Activated naive CD8-positive, alpha-beta T cell (primary cell): Measurements from ENCODE around the gene HHIP.

ENCODE experiments used
- H3K27ac Mint-ChIP-seq: one replicate; pipeline ENCODE4 v1.8.0; 2021; ENCODE audit warnings: mixed read lengths
- H3K27me3 Mint-ChIP-seq: one replicate; pipeline ENCODE4 v1.8.0; 2021; ENCODE audit warnings: mixed read lengths
- H3K36me3 Mint-ChIP-seq: one replicate; pipeline ENCODE4 v1.8.0; 2021; ENCODE audit warnings: mixed read lengths
- H3K4me1 Mint-ChIP-seq: one replicate; pipeline ENCODE4 v1.8.0; 2021; ENCODE audit warnings: low read depth, mixed read lengths
- H3K4me3 Mint-ChIP-seq: one replicate; pipeline ENCODE4 v1.8.0; 2021; ENCODE audit warnings: mild to moderate bottlenecking, mixed read lengths
- H3K9me3 Mint-ChIP-seq: one replicate; pipeline ENCODE4 v1.8.0; 2021; ENCODE audit warnings: low read depth, mixed read lengths

HHIP gene

GRCh38 chr4:144645631-144646522, at the start of gene HHIP:
Gene HHIP (plus strand): TSS chr4:144646156. CDS start chr4:144646676, 520 bp downstream.
- Mint-ChIP-seq H3K4me3 (peak within 1 kb of the TSS; percentile 88), H3K9me3 (no peaks in the 10 kb centered on the region), H3K27me3 (peaks cover 44% of the 10 kb centered on the region), H3K36me3 (no peaks in the 10 kb centered on the region), H3K27ac (no peak within 1 kb of the TSS), H3K4me1 (peaks cover 23% of the 10 kb centered on the region)

- H3K9me3 Mint-ChIP-seq = peaks cover 6% of the 10 kb centered on the region
- H3K36me3 Mint-ChIP-seq = no peaks in the 10 kb centered on the region
Measured at GRCh38 chr4:144597171-144597570, 48.8 kb upstream of the HHIP start.

GRCh38 chr4:144599621-144600020, 46.3 kb upstream of the HHIP start:
- Mint-ChIP-seq H3K9me3 (peaks cover 12% of the 10 kb centered on the region), H3K36me3 (no peaks in the 10 kb centered on the region), H3K27ac (no peak overlapping the region), H3K4me3 (no peak overlapping the region), H3K27me3 (peaks cover 3% of the 10 kb centered on the region), H3K4me1 (no peaks in the 10 kb centered on the region)

More at GRCh38 chr4:144597171-144597570, 48.8 kb upstream of the HHIP start:
- Mint-ChIP-seq H3K4me1 (no peaks in the 10 kb centered on the region), H3K27me3 (peaks cover 6% of the 10 kb centered on the region), H3K4me3 (no peak overlapping the region), H3K27ac (no peak overlapping the region)

GRCh38 chr4:144611850-144612249, 34.1 kb upstream of the HHIP start:
- Mint-ChIP-seq H3K27me3 (peaks cover 3% of the 10 kb centered on the region), H3K9me3 (no peaks in the 10 kb centered on the region), H3K36me3 (no peaks in the 10 kb centered on the region), H3K27ac (no peak overlapping the region), H3K4me1 (no peaks in the 10 kb centered on the region), H3K4me3 (no peak overlapping the region)

- H3K4me1 Mint-ChIP-seq = no peaks in the 10 kb centered on the region
- H3K36me3 Mint-ChIP-seq = no peaks in the 10 kb centered on the region
- no peak overlapping the region for H3K27ac Mint-ChIP-seq
- H3K4me3 Mint-ChIP-seq = no peak overlapping the region
- H3K27me3 Mint-ChIP-seq = peaks cover 3% of the 10 kb centered on the region
- H3K9me3 Mint-ChIP-seq = no peaks in the 10 kb centered on the region
Measured at GRCh38 chr4:144614850-144615585, 30.9 kb upstream of the HHIP start.

GRCh38 chr4:144621681-144622080, 24.3 kb upstream of the HHIP start:
- Mint-ChIP-seq H3K9me3 (no peaks in the 10 kb centered on the region), H3K36me3 (no peaks in the 10 kb centered on the region), H3K27ac (no peak overlapping the region), H3K27me3 (no peaks in the 10 kb centered on the region), H3K4me3 (no peak overlapping the region), H3K4me1 (no peaks in the 10 kb centered on the region)

- Mint-ChIP-seq H3K36me3 (no peaks in the 10 kb centered on the region), H3K4me3 (no peak overlapping the region), H3K9me3 (no peaks in the 10 kb centered on the region), H3K27me3 (peaks cover 1% of the 10 kb centered on the region), H3K4me1 (no peaks in the 10 kb centered on the region), H3K27ac (no peak overlapping the region)
Measured at GRCh38 chr4:144627663-144628076, 18.3 kb upstream of the HHIP start.

- H3K27ac Mint-ChIP-seq = no peak overlapping the region
- H3K27me3 Mint-ChIP-seq = peaks cover 10% of the 10 kb centered on the region
- no peaks in the 10 kb centered on the region for H3K9me3 Mint-ChIP-seq
- no peaks in the 10 kb centered on the region for H3K4me1 Mint-ChIP-seq
- H3K4me3 Mint-ChIP-seq = no peak overlapping the region
- no peaks in the 10 kb centered on the region for H3K36me3 Mint-ChIP-seq
Measured at GRCh38 chr4:144633215-144633614, 12.7 kb upstream of the HHIP start.

- Mint-ChIP-seq H3K4me1 (no peaks in the 10 kb centered on the region), H3K36me3 (no peaks in the 10 kb centered on the region), H3K9me3 (no peaks in the 10 kb centered on the region), H3K27ac (no peak overlapping the region), H3K4me3 (no peak overlapping the region), H3K27me3 (peaks cover 15% of the 10 kb centered on the region)
Measured at GRCh38 chr4:144634978-144635747, 10.8 kb upstream of the HHIP start.

GRCh38 chr4:144644368-144645101, 1.4 kb upstream of the HHIP start:
- peak overlapping the region; percentile 42 for H3K4me3 Mint-ChIP-seq
- H3K9me3 Mint-ChIP-seq = no peaks in the 10 kb centered on the region
- no peak overlapping the region for H3K27ac Mint-ChIP-seq
- H3K27me3 Mint-ChIP-seq = peaks cover 34% of the 10 kb centered on the region
- H3K36me3 Mint-ChIP-seq = no peaks in the 10 kb centered on the region
- peaks cover 23% of the 10 kb centered on the region for H3K4me1 Mint-ChIP-seq

- H3K4me3 Mint-ChIP-seq = peak overlapping the region; percentile 65
- H3K36me3 Mint-ChIP-seq = no peaks in the 10 kb centered on the region
- H3K27ac Mint-ChIP-seq = no peak overlapping the region
- peaks cover 23% of the 10 kb centered on the region for H3K4me1 Mint-ChIP-seq
- peaks cover 39% of the 10 kb centered on the region for H3K27me3 Mint-ChIP-seq
- H3K9me3 Mint-ChIP-seq = no peaks in the 10 kb centered on the region
Measured at GRCh38 chr4:144645102-144645630, 790 bp upstream of the HHIP start.

- H3K27ac Mint-ChIP-seq = no peak overlapping the region
- H3K9me3 Mint-ChIP-seq = no peaks in the 10 kb centered on the region
- no peaks in the 10 kb centered on the region for H3K36me3 Mint-ChIP-seq
- H3K4me3 Mint-ChIP-seq = peak overlapping the region; percentile 88
- H3K4me1 Mint-ChIP-seq = peaks cover 23% of the 10 kb centered on the region
- peaks cover 44% of the 10 kb centered on the region for H3K27me3 Mint-ChIP-seq
Measured at GRCh38 chr4:144646523-144647094, 653 bp downstream of the HHIP start.

GRCh38 chr4:144647095-144647561, 1.2 kb downstream of the HHIP start:
- Mint-ChIP-seq H3K36me3 (no peaks in the 10 kb centered on the region), H3K4me3 (peak overlapping the region; percentile 88), H3K27ac (no peak overlapping the region), H3K4me1 (peaks cover 23% of the 10 kb centered on the region), H3K9me3 (no peaks in the 10 kb centered on the region), H3K27me3 (peaks cover 44% of the 10 kb centered on the region)

GRCh38 chr4:144647590-144647989, 1.6 kb downstream of the HHIP start:
- peaks cover 44% of the 10 kb centered on the region for H3K27me3 Mint-ChIP-seq
- no peaks in the 10 kb centered on the region for H3K36me3 Mint-ChIP-seq
- peak overlapping the region; percentile 88 for H3K4me3 Mint-ChIP-seq
- peaks cover 23% of the 10 kb centered on the region for H3K4me1 Mint-ChIP-seq
- no peaks in the 10 kb centered on the region for H3K9me3 Mint-ChIP-seq
- no peak overlapping the region for H3K27ac Mint-ChIP-seq
